Measurements from ENCODE around the gene KAT6B.

The KAT6B gene

DNA sequence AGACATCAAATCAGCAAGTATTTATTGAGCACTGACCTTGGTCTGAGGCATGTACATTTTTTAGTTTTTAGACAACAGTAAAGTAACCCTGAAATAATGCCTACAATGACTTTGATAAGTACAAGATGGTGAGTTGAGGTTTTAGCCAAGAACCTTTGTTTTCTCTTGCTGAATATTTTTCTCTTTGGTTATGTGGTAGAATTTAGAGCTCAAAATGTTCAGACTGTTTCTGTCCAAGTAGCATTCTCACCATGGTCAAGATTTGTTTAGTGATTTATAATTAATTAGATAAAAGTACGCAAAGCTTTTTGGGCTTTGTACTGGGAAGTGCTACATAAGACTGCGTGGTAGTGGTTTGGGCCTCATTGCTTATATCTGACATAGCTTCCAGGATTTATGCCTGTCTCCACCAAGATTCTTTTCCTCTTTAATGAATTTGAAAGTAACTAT is 102.4 kb downstream of the KAT6B start:
- H3K4me3 ChIP-seq (ENCODE audit: low read depth, low read length): no peak overlapping the region
- ChIA-PET CTCF (no interaction called here), POLR2A (no interaction called here)
- no peak for DNase-seq (ENCODE audit: low read depth, low spot score)
- TF ChIP-seq, protein P1, sequence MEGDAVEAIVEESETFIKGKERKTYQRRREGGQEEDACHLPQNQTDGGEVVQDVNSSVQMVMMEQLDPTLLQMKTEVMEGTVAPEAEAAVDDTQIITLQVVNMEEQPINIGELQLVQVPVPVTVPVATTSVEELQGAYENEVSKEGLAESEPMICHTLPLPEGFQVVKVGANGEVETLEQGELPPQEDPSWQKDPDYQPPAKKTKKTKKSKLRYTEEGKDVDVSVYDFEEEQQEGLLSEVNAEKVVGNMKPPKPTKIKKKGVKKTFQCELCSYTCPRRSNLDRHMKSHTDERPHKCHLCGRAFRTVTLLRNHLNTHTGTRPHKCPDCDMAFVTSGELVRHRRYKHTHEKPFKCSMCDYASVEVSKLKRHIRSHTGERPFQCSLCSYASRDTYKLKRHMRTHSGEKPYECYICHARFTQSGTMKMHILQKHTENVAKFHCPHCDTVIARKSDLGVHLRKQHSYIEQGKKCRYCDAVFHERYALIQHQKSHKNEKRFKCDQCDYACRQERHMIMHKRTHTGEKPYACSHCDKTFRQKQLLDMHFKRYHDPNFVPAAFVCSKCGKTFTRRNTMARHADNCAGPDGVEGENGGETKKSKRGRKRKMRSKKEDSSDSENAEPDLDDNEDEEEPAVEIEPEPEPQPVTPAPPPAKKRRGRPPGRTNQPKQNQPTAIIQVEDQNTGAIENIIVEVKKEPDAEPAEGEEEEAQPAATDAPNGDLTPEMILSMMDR (IDR thresholded peaks at IDR 0.05; ENCODE audit: insufficient read depth, low read length, missing control alignments): no peak

- ChIA-PET POLR2A (no interaction called here), CTCF (no interaction called here)
- no peak overlapping the region for H3K4me3 ChIP-seq (ENCODE audit: low read depth, low read length)
- TF ChIP-seq, protein P1 (IDR thresholded peaks at IDR 0.05; ENCODE audit: insufficient read depth, low read length, missing control alignments): no peak
- no peak for DNase-seq (ENCODE audit: low read depth, low spot score)
Measured at GRCh38 chr10:74929197-74929596, 102.8 kb downstream of the KAT6B start.

DNA sequence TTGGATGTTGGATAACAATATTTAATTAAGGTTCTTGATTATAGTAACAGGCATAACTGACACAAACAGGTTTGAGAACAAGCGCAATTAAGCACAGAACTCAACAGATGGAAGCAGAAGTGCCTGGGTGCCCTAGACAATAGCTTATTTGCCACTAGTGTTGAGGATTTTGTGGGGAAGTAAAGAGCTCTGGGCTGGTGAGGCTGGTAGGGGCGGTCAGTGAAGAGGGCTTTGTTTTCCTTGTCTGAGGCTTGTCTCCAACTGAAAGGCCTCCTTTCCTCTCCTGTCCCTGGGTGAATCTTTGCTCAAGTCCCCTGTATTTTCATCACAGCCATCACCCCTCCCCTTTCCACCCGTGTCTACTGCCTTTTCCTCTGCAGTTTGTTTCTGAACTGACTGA is 104.6 kb downstream of the KAT6B start:
- no peak overlapping the region for H3K4me3 ChIP-seq (ENCODE audit: low read depth, low read length)
- TF ChIP-seq, protein P1 (IDR thresholded peaks at IDR 0.05; ENCODE audit: insufficient read depth, low read length, missing control alignments): no peak
- ChIA-PET POLR2A (no interaction called here), CTCF (no interaction called here)
- no peak for DNase-seq (ENCODE audit: low read depth, low spot score)

DNA sequence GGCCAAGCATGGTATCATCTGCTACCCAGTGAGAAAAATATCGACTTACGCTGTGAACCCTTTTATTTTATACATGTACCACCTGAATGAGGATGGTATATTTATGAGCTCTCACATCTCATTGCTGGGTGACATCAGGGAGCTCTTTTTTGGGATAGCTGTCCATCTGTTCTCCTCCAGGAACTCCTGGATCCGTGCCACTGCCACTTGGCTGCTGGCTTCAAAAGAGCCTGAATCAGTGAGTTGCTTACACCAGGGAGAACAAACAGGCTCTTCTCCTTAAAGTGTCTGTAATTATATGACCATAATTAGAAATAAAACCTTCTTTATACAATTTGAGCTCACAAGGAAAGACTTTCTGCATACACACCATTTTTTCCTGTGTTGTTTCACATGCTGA is 106.2 kb downstream of the KAT6B start:
- no peak for DNase-seq (ENCODE audit: low read depth, low spot score)
- CTCF ChIA-PET: no interaction called here
- POLR2A ChIA-PET: no interaction called here
- TF ChIP-seq, protein P1 (IDR thresholded peaks at IDR 0.05; ENCODE audit: insufficient read depth, low read length, missing control alignments): no peak
- H3K4me3 ChIP-seq (ENCODE audit: low read depth, low read length): no peak overlapping the region

DNA sequence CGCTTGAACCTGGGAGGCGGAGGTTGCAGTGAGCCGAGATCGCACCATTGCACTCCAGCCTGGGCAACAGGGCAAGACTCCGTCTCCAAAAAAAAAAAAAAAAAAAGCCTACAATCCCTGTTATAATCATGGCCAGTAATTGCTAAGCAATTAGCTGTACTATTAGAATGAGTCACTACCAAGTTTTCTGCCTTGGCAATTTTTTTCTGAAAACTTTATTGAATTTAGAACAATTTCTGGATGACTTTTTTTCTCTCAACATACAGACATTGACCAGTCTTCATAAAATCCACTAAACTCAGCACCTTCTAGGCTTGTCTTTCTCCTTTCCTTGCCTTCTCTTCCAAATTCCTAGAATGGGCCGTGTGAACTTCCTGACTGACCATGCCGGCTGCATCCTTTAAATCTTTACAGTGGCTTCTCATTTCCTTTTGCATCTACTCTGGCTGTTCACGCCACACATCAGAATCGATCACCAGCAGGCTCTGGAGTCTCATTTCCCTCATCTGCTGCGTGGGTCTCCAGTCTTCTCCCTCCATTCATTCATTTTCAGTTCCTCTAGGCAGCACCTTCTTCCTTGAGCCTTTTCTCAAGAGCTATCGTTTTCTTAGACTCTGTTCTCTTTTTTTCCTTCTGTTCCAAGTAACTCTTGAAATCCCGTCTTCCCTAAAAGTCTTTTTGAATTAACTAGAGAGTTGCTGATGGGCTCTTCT is 107.9 kb downstream of the KAT6B start:
- ChIA-PET CTCF (no interaction called here), POLR2A (no interaction called here)
- DNase-seq (ENCODE audit: low read depth, low spot score): no peak
- H3K4me3 ChIP-seq (ENCODE audit: low read depth, low read length): no peak overlapping the region
- TF ChIP-seq, protein P1 (IDR thresholded peaks at IDR 0.05; ENCODE audit: insufficient read depth, low read length, missing control alignments): no peak

DNA sequence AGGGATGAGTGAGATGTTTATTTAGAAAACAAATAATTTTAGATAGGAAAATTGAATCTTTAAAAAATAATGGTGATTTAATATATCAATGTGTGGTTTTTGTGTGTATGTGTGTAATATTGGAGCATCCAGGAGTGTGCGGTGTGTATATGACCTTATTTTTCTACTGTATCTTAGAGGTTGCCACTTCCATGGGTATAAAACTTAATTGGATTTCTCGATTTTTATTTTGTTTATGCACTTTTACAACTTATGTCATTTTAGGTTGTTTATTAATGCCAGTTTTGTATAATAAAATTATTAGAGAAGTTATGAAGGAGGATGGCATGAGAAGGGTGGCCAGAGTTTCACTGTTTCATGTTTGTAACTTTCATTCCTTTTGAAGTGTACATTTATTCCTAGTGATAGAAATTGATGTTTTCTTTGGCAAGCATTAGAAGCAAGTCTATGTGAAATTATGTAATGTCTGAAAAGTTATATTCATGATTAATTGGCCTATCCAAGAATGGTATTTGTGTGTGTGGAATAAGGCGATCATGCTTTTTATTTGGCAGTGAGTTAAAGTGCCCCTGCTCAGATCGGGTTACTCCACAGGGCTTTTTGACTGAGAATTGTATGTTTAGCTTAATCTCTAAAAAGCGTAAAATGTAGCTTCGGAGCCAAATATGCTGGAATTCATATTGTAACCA is 110.3 kb downstream of the KAT6B start:
- POLR2A ChIA-PET: no interaction called here
- TF ChIP-seq, protein P1 (IDR thresholded peaks at IDR 0.05; ENCODE audit: insufficient read depth, low read length, missing control alignments): no peak
- no peak overlapping the region for H3K4me3 ChIP-seq (ENCODE audit: low read depth, low read length)
- no peak for DNase-seq (ENCODE audit: low read depth, low spot score)
- CTCF ChIA-PET: no interaction called here
